Loucy (cell line): ENCODE results near the gene GGCX.

ENCODE experiments used
- EZH2phosphoT487 ChIP-seq: fragments of 200-600 bp; IDR thresholded peaks from 2 replicates; pipeline ENCODE4 v1.6.1; 2018; ENCODE audit warnings: antibody characterized with exemption, mild to moderate bottlenecking, moderate library complexity, borderline replicate concordance
- TF ChIP-seq, protein P1 (sequence below): fragments of 200-600 bp; sonication (generic); conservative IDR thresholded peaks from 2 replicates; pipeline ENCODE4 v1.5.1; 2014; ENCODE audit warnings: mild to moderate bottlenecking, antibody characterized with exemption, low read length

DNA sequence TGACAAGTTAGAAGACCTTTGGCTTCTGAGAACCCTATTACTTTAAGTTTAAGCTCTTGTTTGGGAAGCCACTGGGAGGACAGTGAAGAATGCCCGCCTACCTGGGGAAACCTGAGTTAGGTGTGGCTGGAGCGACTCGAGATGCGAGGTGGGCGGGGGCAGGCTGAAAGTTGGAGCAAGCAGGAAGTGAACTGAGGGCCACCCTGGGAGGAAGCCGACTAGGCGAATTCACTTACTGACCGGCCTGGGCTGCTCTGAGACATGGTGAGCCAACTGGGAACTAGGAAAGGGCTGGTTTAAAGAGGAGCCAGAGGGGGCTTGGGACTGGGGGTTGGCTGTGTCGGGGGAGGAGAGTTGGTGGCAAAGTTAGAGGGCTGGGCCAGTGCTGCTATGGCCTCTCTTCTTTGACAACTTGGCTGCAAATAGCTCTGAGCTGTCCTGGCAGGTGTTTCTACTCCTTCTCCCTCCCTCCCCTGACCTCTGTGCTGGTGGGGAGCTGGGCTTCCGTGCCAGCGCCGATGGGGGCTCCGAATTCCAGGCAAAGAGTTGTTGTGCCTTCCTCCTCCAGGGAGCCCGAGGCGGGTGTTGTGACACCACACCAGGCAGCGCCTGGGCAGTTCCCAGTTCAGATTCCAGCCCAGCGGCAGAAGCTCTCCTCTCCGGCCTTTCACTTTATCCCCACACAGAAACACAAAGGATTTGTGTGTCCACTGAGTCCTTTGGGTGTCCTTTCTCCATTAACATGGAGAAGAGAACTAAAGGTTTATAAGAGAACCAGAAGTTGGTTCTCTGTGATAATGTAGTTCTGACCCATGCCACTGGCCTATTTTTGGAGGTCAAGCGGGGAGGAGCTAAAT, 16.3 kb upstream of the GGCX start, which contains the start of gene VAMP8:
- TF ChIP-seq, protein P1, sequence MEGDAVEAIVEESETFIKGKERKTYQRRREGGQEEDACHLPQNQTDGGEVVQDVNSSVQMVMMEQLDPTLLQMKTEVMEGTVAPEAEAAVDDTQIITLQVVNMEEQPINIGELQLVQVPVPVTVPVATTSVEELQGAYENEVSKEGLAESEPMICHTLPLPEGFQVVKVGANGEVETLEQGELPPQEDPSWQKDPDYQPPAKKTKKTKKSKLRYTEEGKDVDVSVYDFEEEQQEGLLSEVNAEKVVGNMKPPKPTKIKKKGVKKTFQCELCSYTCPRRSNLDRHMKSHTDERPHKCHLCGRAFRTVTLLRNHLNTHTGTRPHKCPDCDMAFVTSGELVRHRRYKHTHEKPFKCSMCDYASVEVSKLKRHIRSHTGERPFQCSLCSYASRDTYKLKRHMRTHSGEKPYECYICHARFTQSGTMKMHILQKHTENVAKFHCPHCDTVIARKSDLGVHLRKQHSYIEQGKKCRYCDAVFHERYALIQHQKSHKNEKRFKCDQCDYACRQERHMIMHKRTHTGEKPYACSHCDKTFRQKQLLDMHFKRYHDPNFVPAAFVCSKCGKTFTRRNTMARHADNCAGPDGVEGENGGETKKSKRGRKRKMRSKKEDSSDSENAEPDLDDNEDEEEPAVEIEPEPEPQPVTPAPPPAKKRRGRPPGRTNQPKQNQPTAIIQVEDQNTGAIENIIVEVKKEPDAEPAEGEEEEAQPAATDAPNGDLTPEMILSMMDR, result no peak
- no peak for TF ChIP-seq EZH2phosphoT487
